CD14-positive monocyte (primary cell): ENCODE results near the gene CYB561A3. TPM values are rescaled to one million over a fixed set of nuclear protein-coding genes. Genes with fewer than 3 reads are reported as not detected.

Source experiments
- DNase-seq, 3 donors: peaks; one replicate each; pipeline ENCODE4 v3.0.0-alpha.2; 2011 to 2022
- H2AFZ ChIP-seq: 2 replicates; pipeline ENCODE4 v1.6.0; 2012; ENCODE audit warnings: mild to moderate bottlenecking, low read depth, low read length, inconsistent platforms; ENCODE audit not compliant: insufficient read depth, poor library complexity, severe bottlenecking
- H3K27ac ChIP-seq, 2 donors: 1 replicate in 1 of 2; 2 replicates in 1 of 2; pipeline ENCODE4 v1.5.1; 2012 to 2013; ENCODE audit warnings: low read length in 2 of 2, control low read depth in 1 of 2, inconsistent platforms in 1 of 2, low read depth in 1 of 2, mild to moderate bottlenecking in 1 of 2
- H3K27me3 ChIP-seq, 2 donors: one replicate each; pipeline versions ENCODE4 v1.6.0 to v1.6.1; 2011 to 2013; ENCODE audit warnings: low read length in 2 of 2; ENCODE audit not compliant: control insufficient read depth in 2 of 2, insufficient read depth in 2 of 2
- H3K36me3 ChIP-seq, 2 donors: replicated peaks in 1 of 2; 1 replicate in 1 of 2; 2 replicates in 1 of 2; pipeline versions ENCODE4 v1.5.1 to v1.6.1; 2012 to 2013; ENCODE audit warnings: low read length in 2 of 2, control low read depth in 1 of 2, inconsistent platforms in 1 of 2, mild to moderate bottlenecking in 1 of 2; ENCODE audit not compliant: insufficient read depth in 2 of 2, control insufficient read depth in 1 of 2
- H3K4me1 ChIP-seq, 2 donors: 1 replicate in 1 of 2; 2 replicates in 1 of 2; pipeline versions ENCODE4 v1.5.1 to v1.6.1; 2012 to 2013; ENCODE audit warnings: low read length in 2 of 2, control low read depth in 1 of 2, inconsistent platforms in 1 of 2, mild to moderate bottlenecking in 1 of 2, moderate library complexity in 1 of 2; ENCODE audit not compliant: insufficient read depth in 2 of 2, control insufficient read depth in 1 of 2
- H3K4me2 ChIP-seq: replicated peaks from 2 replicates; pipeline ENCODE3; 2012; ENCODE audit warnings: low read length, moderate library complexity, mild to moderate bottlenecking; ENCODE audit not compliant: poor library complexity, severe bottlenecking; ENCODE audit errors: extremely low read depth
- H3K4me3 ChIP-seq, 3 experiments: fragments of 200-600 bp in 1 of 3; sonication (generic) in 1 of 3; replicated peaks in 1 of 3; 1 replicate in 2 of 3; 2 replicates in 1 of 3; pipeline ENCODE4 v1.5.1; 2011 to 2013; ENCODE audit warnings: low read length in 3 of 3, mild to moderate bottlenecking in 3 of 3, control low read depth in 2 of 3, low read depth in 2 of 3, inconsistent platforms in 1 of 3, moderate library complexity in 1 of 3
- H3K79me2 ChIP-seq: 2 replicates; pipeline ENCODE4 v1.6.0; 2012; ENCODE audit warnings: mild to moderate bottlenecking, control low read depth, inconsistent platforms, low read length, moderate library complexity; ENCODE audit not compliant: insufficient read depth
- H3K9ac ChIP-seq: 2 replicates; pipeline ENCODE4 v1.6.0; 2017; ENCODE audit warnings: low read length, mild to moderate bottlenecking; ENCODE audit not compliant: insufficient read depth, poor library complexity, severe bottlenecking
- H3K9me3 ChIP-seq, 2 donors: replicated peaks in 1 of 2; 1 replicate in 1 of 2; 2 replicates in 1 of 2; pipeline versions ENCODE4 v1.5.1 to v1.6.1; 2012 to 2013; ENCODE audit warnings: low read length in 2 of 2, control low read depth in 1 of 2; ENCODE audit not compliant: control insufficient read depth in 1 of 2, insufficient read depth in 1 of 2
- H4K20me1 ChIP-seq: 2 replicates; pipeline ENCODE4 v1.6.0; 2012; ENCODE audit warnings: mild to moderate bottlenecking, low read length, control low read depth, moderate library complexity; ENCODE audit not compliant: insufficient read depth
- H3K27ac Mint-ChIP-seq, 7 donors: one replicate each; pipeline ENCODE4 v1.8.0; 2020; ENCODE audit warnings: mild to moderate bottlenecking in 7 of 7, mixed read lengths in 7 of 7, moderate library complexity in 6 of 7, inconsistent platforms in 2 of 7
- H3K27me3 Mint-ChIP-seq, 3 donors: one replicate each; pipeline ENCODE4 v1.8.0; 2021 to 2022; ENCODE audit warnings: low read depth in 3 of 3, mild to moderate bottlenecking in 3 of 3, mixed read lengths in 3 of 3, moderate library complexity in 3 of 3, inconsistent platforms in 1 of 3
- H3K36me3 Mint-ChIP-seq, 2 donors: one replicate each; pipeline ENCODE4 v1.8.0; 2020; ENCODE audit warnings: mixed read lengths in 2 of 2, inconsistent platforms in 1 of 2, mild to moderate bottlenecking in 1 of 2
- H3K4me1 Mint-ChIP-seq: one replicate; pipeline ENCODE4 v1.8.0; 2020; ENCODE audit warnings: mild to moderate bottlenecking, mixed read lengths
- H3K4me3 Mint-ChIP-seq, 2 donors: one replicate each; pipeline ENCODE4 v1.8.0; 2020; ENCODE audit warnings: mild to moderate bottlenecking in 2 of 2, mixed read lengths in 2 of 2, moderate library complexity in 1 of 2
- H3K9me3 Mint-ChIP-seq, 7 donors: one replicate each; pipeline ENCODE4 v1.8.0; 2020 to 2022; ENCODE audit warnings: mixed read lengths in 7 of 7, mild to moderate bottlenecking in 6 of 7, moderate library complexity in 6 of 7, inconsistent platforms in 2 of 7
- WGBS: methylation state at CpG from one replicate; pipeline ENCODE4 v1.1.5; 2013; ENCODE audit warnings: missing lambda C conversion rate; ENCODE audit not compliant: insufficient coverage; 5-methylcytosine and 5-hydroxymethylcytosine counted together
- intact Hi-C, 2 donors: fragments of 100-400 bp; cut with micrococcal nuclease; formaldehyde crosslinking; loops; one replicate each; pipeline versions ENCODE4 v1.15.0 to v1.15.1; 2023
- polyA plus RNA-seq, 3 donors: library from polyadenylated mRNA; depleted of rRNA in 1 of 3; unstranded in 2 of 3; stranded (reverse) in 1 of 3; fragments of 300-500 nt in 2 of 3; fragments of >200 nt in 1 of 3; fragmentation: Illumina TruSeq in 2 of 3; gene quantifications; 1 replicate in 2 of 3; 2 replicates in 1 of 3; pipeline ENCODE4 v1.2.3, GENCODE V29; 2012 to 2021
- TF ChIP-seq, protein P1 (sequence below): fragments of 200-600 bp; IDR thresholded peaks from one replicate; pipeline ENCODE4 v1.8.0; 2022; ENCODE audit warnings: antibody characterized with exemption, mild to moderate bottlenecking

The CYB561A3 gene
- polyA plus RNA-seq, 3 donors, result 79.7 to 112 (median 112) TPM

- no peaks in the 10 kb centered on the region for H4K20me1 ChIP-seq
- Mint-ChIP-seq H3K36me3 (peaks cover 65 to 82% of the 10 kb centered on the region in 2 donors), H3K27ac (peak overlapping the region in 6 of 7 donors; percentile 20 to 86 (median 60)), H3K4me3 (no peak overlapping the region), H3K27me3 (peaks cover 0 to 3% (median 0%) of the 10 kb centered on the region in 3 donors), H3K4me1 (peaks cover 37% of the 10 kb centered on the region), H3K9me3 (no peaks in the 10 kb centered on the region)
- no peaks in the 10 kb centered on the region for H3K9me3 ChIP-seq
- no peak for DNase-seq
- H3K27me3 ChIP-seq, result no peaks in the 10 kb centered on the region
- 74% methylated on average over 10 of the region's 15 CpGs for WGBS
- no peak overlapping the region for H3K4me2 ChIP-seq
- TF ChIP-seq, protein P1, sequence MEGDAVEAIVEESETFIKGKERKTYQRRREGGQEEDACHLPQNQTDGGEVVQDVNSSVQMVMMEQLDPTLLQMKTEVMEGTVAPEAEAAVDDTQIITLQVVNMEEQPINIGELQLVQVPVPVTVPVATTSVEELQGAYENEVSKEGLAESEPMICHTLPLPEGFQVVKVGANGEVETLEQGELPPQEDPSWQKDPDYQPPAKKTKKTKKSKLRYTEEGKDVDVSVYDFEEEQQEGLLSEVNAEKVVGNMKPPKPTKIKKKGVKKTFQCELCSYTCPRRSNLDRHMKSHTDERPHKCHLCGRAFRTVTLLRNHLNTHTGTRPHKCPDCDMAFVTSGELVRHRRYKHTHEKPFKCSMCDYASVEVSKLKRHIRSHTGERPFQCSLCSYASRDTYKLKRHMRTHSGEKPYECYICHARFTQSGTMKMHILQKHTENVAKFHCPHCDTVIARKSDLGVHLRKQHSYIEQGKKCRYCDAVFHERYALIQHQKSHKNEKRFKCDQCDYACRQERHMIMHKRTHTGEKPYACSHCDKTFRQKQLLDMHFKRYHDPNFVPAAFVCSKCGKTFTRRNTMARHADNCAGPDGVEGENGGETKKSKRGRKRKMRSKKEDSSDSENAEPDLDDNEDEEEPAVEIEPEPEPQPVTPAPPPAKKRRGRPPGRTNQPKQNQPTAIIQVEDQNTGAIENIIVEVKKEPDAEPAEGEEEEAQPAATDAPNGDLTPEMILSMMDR, result no peak
- H3K4me3 ChIP-seq, result no peak overlapping the region
- H3K36me3 ChIP-seq, result peaks cover 54 to 61% of the 10 kb centered on the region in 2 donors
- no peak overlapping the region for H3K9ac ChIP-seq
- H3K4me1 ChIP-seq, result peaks cover 31 to 34% of the 10 kb centered on the region in 2 donors
- intact Hi-C loops, result no loop called here
- no peak overlapping the region for H2AFZ ChIP-seq
- no peak overlapping the region for H3K27ac ChIP-seq
- no peaks in the 10 kb centered on the region for H3K79me2 ChIP-seq
These were observed 8.3 kb downstream of the CYB561A3 start for GRCh38 chr11:61353131-61354067.

- H3K9me3 ChIP-seq, result no peaks in the 10 kb centered on the region
- H3K4me3 Mint-ChIP-seq, result no peak overlapping the region
- no peak overlapping the region for H3K4me2 ChIP-seq
- H3K4me1 ChIP-seq, result peaks cover 31 to 34% of the 10 kb centered on the region in 2 donors
- no peak overlapping the region for H3K27ac ChIP-seq
- H3K9ac ChIP-seq, result no peak overlapping the region
- no peak overlapping the region for H2AFZ ChIP-seq
- H3K4me1 Mint-ChIP-seq, result peaks cover 39% of the 10 kb centered on the region
- DNase-seq, result no peak
- no peaks in the 10 kb centered on the region for H3K9me3 Mint-ChIP-seq
- no peak overlapping the region for H3K4me3 ChIP-seq
- TF ChIP-seq, protein P1, result no peak
- H3K79me2 ChIP-seq, result no peaks in the 10 kb centered on the region
- WGBS, result 82% methylated on average over 8 of the region's 8 CpGs
- intact Hi-C loops, result no loop called here
- peaks cover 54 to 61% of the 10 kb centered on the region in 2 donors for H3K36me3 ChIP-seq
- H3K36me3 Mint-ChIP-seq, result peaks cover 71 to 87% of the 10 kb centered on the region in 2 donors
- peaks cover 0 to 3% (median 0%) of the 10 kb centered on the region in 3 donors for H3K27me3 Mint-ChIP-seq
- no peaks in the 10 kb centered on the region for H3K27me3 ChIP-seq
- peak overlapping the region in 3 of 7 donors; percentile 8 to 26 (median 20) for H3K27ac Mint-ChIP-seq
- H4K20me1 ChIP-seq, result no peaks in the 10 kb centered on the region
These were observed 9.6 kb downstream of the CYB561A3 start for GRCh38 chr11:61352038-61352437.
